Erythroblast (primary cell): Measurements from ENCODE around the gene CYB5R4.

ENCODE experiments used
- GATA1 ChIP-seq: IDR thresholded peaks from 2 replicates; pipeline ENCODE4 v1.6.1; 2011; ENCODE audit warnings: low read depth, mild to moderate bottlenecking, control low read depth, low read length, moderate library complexity
- POLR2A ChIP-seq: IDR thresholded peaks from 2 replicates; pipeline ENCODE4 v1.6.1; 2011; ENCODE audit warnings: mild to moderate bottlenecking, low read length

GRCh38 chr6:83928286-83928685 is 68.8 kb downstream of the CYB5R4 start:
- TF ChIP-seq POLR2A (no peak), GATA1 (no peak)
